ENCODE results near the gene GABBR2. TPM values are rescaled to one million over a fixed set of nuclear protein-coding genes. Genes with fewer than 3 reads are reported as not detected.

The GABBR2 gene
- total RNA-seq, 2 experiments from 2014 or later = not detected

- Histone ChIP-seq H3K4me2 (ENCODE audit: low read length) (no peak overlapping the region), H3K9me3 (ENCODE audit: low read length) (no peaks in the 10 kb centered on the region), H2AFZ (ENCODE audit: low read length) (no peak overlapping the region), H3K36me3 (ENCODE audit: insufficient read depth, low read length) (no peaks in the 10 kb centered on the region), H4K20me1 (ENCODE audit: insufficient read depth, low read length) (no peaks in the 10 kb centered on the region), H3K4me3 (ENCODE audit: low read depth, low read length, poor library complexity, severe bottlenecking) (no peak overlapping the region), H3K79me2 (ENCODE audit: insufficient read depth, low read depth, low read length) (no peaks in the 10 kb centered on the region), H3K4me1 (ENCODE audit: insufficient read depth, low read length, poor library complexity, severe bottlenecking) (no peaks in the 10 kb centered on the region), H3K27ac (ENCODE audit: low read depth, low read length, poor library complexity, severe bottlenecking) (no peak overlapping the region), H3K9me2 (ENCODE audit: insufficient read depth, low read length) (no peaks in the 10 kb centered on the region)
- TF ChIP-seq CTCF (conservative IDR thresholded peaks at IDR 0.05; ENCODE audit: low read length) (no peak), EZH2phosphoT487 (IDR thresholded peaks at IDR 0.05; ENCODE audit: borderline replicate concordance, low read depth, low read length) (no peak)
- intact Hi-C loops (cut with micrococcal nuclease; ENCODE audit: unreplicated experiment) = no loop called here
- POLR2A ChIA-PET = no interaction called here
- no TSS peak for BruUV-seq (replicated peaks)
- no peak for DNase-seq (ENCODE audit: low spot score)
- CTCF ChIA-PET (ENCODE audit: unreplicated experiment) = no interaction called here
Observed at GRCh38 chr9:98565152-98566135, 143.3 kb downstream of the GABBR2 start.

DNA sequence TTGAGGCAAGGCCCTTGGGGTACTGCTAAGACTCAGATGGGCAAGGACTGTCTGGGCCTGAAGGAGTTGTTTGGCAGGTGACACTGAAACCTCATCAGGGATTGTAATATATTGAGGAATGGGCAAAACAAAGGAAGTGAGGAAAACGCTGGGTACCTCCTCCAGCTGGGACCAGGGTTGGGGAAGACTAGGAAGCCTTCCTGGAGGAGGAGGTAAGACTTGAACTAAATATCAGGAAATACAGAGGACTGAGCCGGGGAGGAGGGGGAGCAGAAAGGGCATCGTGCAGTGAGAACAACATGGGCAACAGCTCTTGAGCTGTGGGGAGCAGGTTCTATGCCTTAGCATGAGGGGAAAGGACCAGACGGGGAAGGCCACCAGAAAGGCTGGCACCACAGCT lies 144.0 kb downstream of the GABBR2 start:
- Histone ChIP-seq H4K20me1 (ENCODE audit: insufficient read depth, low read length) (no peaks in the 10 kb centered on the region), H3K9me2 (ENCODE audit: insufficient read depth, low read length) (no peaks in the 10 kb centered on the region), H3K79me2 (ENCODE audit: insufficient read depth, low read depth, low read length) (no peaks in the 10 kb centered on the region), H3K9me3 (ENCODE audit: low read length) (no peaks in the 10 kb centered on the region), H3K36me3 (ENCODE audit: insufficient read depth, low read length) (no peaks in the 10 kb centered on the region), H2AFZ (ENCODE audit: low read length) (no peak overlapping the region), H3K4me3 (ENCODE audit: low read depth, low read length, poor library complexity, severe bottlenecking) (no peak overlapping the region), H3K27ac (ENCODE audit: low read depth, low read length, poor library complexity, severe bottlenecking) (no peak overlapping the region), H3K4me1 (ENCODE audit: insufficient read depth, low read length, poor library complexity, severe bottlenecking) (no peaks in the 10 kb centered on the region), H3K4me2 (ENCODE audit: low read length) (no peak overlapping the region)
- BruUV-seq (replicated peaks) = no TSS peak
- CTCF ChIA-PET (ENCODE audit: unreplicated experiment) = no interaction called here
- POLR2A ChIA-PET = no interaction called here
- intact Hi-C loops (cut with micrococcal nuclease; ENCODE audit: unreplicated experiment) = no loop called here
- no peak for DNase-seq (ENCODE audit: low spot score)
- TF ChIP-seq CTCF (conservative IDR thresholded peaks at IDR 0.05; ENCODE audit: low read length) (no peak), EZH2phosphoT487 (IDR thresholded peaks at IDR 0.05; ENCODE audit: borderline replicate concordance, low read depth, low read length) (no peak)

DNA sequence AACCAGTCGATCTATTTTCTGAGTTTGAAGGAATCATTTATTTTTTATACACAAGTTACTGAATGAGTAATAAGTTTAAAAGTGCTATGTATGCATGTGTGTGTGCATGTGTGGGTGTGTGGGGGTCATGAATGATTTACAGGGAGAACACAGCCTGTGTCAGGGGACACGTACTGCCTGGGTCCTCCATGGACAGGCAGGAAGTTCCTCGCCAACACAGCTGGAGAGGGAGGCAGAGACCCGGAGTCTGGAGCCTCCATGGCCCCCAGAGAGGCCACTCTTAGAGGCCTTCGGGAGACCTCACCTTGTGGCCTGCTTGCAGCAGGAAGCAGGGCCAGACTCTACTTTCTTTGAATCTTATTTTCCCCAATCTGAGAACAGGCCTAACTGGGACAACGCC lies 144.7 kb downstream of the GABBR2 start:
- ChIA-PET POLR2A (no interaction called here), CTCF (ENCODE audit: unreplicated experiment) (no interaction called here)
- Histone ChIP-seq H3K4me3 (ENCODE audit: low read depth, low read length, poor library complexity, severe bottlenecking) (no peak overlapping the region), H2AFZ (ENCODE audit: low read length) (no peak overlapping the region), H3K9me3 (ENCODE audit: low read length) (no peaks in the 10 kb centered on the region), H3K27ac (ENCODE audit: low read depth, low read length, poor library complexity, severe bottlenecking) (no peak overlapping the region), H3K4me2 (ENCODE audit: low read length) (no peak overlapping the region), H3K4me1 (ENCODE audit: insufficient read depth, low read length, poor library complexity, severe bottlenecking) (no peaks in the 10 kb centered on the region), H3K36me3 (ENCODE audit: insufficient read depth, low read length) (no peaks in the 10 kb centered on the region), H3K79me2 (ENCODE audit: insufficient read depth, low read depth, low read length) (no peaks in the 10 kb centered on the region), H3K9me2 (ENCODE audit: insufficient read depth, low read length) (no peaks in the 10 kb centered on the region), H4K20me1 (ENCODE audit: insufficient read depth, low read length) (no peaks in the 10 kb centered on the region)
- no peak for DNase-seq (ENCODE audit: low spot score)
- TF ChIP-seq CTCF (conservative IDR thresholded peaks at IDR 0.05; ENCODE audit: low read length) (no peak), EZH2phosphoT487 (IDR thresholded peaks at IDR 0.05; ENCODE audit: borderline replicate concordance, low read depth, low read length) (no peak)
- intact Hi-C loops (cut with micrococcal nuclease; ENCODE audit: unreplicated experiment) = no loop called here
- no TSS peak for BruUV-seq (replicated peaks)
